ENCODE measurements around the gene CALML6.

DNA sequence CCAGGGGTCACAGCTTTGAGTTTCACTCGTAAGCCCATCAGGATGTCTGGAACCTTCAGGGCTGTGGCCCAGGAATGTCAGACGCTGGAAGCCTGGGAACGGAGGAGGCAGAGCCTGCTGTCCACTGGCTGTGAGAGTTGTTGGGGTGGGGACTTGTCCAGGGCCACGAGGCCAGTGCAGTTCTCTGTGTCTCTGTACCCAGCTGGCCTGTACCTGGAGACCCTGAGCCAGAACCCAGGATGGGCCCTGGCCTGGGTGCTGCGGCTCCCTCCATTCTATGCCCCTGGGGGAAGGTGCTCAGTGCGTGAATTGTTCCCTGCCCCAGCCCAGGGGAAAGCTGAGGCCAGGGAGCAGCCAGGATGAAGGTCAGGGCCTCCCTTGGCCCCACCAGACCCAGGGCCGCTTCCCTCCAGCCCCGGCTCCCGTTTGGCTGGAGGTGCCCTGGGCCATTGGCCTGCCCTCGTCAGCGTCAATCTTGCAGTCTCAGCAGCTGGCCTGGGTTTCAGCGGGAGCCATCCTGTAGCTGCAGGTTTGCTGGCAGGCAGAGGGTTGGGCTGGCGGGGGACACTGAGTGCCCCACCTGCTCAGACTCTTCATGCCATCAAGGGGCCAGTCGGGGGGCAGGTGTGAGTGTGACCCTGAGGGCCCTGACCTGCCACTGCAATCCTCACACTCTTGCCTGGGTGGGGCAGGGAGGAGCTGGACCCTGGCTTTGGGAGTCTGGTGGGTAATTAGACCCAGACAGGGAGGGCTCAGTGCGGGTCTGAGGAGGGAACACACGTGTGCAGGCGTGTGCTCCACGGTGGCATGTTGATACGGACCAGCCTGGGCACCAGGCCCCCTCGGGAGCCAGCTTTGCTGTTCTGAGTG, 724 bp upstream of the CALML6 start:
- TF ChIP-seq, protein P1, sequence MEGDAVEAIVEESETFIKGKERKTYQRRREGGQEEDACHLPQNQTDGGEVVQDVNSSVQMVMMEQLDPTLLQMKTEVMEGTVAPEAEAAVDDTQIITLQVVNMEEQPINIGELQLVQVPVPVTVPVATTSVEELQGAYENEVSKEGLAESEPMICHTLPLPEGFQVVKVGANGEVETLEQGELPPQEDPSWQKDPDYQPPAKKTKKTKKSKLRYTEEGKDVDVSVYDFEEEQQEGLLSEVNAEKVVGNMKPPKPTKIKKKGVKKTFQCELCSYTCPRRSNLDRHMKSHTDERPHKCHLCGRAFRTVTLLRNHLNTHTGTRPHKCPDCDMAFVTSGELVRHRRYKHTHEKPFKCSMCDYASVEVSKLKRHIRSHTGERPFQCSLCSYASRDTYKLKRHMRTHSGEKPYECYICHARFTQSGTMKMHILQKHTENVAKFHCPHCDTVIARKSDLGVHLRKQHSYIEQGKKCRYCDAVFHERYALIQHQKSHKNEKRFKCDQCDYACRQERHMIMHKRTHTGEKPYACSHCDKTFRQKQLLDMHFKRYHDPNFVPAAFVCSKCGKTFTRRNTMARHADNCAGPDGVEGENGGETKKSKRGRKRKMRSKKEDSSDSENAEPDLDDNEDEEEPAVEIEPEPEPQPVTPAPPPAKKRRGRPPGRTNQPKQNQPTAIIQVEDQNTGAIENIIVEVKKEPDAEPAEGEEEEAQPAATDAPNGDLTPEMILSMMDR (IDR thresholded peaks at IDR 0.05; ENCODE audit: insufficient read depth, low read length, poor library complexity, severe bottlenecking) = no peak
- TF ChIP-seq EZH2phosphoT487 (conservative IDR thresholded peaks at IDR 0.05; ENCODE audit: low read length) = no peak
